GM12872 (cell line): ENCODE data around the gene PSME4.

Source experiments
- TF ChIP-seq, protein P1 (sequence below): IDR thresholded peaks from 3 replicates; pipeline ENCODE4 v1.5.1; 2011; ENCODE audit warnings: low read depth, mild to moderate bottlenecking, low read length, moderate library complexity; ENCODE audit not compliant: insufficient read depth

Gene PSME4

DNA sequence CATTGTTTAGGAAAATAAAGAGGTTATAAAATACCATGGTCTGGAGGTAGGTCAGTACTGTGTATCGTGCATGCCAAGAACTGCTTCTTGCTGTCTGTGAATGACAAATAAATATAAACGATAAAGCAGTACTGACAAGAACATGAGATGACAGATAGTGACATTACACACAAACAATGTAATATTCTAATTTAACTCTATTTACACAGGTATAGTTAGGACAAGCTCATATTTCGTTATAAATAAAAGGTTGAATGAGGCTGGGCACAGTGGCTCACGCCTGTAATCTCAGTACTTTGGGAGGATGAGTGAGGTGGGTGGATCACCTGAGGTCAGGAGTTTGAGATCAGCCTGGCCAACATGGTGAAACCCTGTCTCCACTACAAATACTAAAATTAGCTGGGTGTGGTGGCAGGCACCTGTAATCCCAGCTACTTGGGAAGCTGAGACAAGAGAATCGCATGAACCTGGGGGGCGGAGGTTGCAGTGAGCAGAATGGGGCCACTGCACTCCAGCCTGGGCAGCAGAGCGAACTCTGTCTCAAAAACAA, 96.3 kb downstream of the PSME4 start:
- TF ChIP-seq, protein P1, sequence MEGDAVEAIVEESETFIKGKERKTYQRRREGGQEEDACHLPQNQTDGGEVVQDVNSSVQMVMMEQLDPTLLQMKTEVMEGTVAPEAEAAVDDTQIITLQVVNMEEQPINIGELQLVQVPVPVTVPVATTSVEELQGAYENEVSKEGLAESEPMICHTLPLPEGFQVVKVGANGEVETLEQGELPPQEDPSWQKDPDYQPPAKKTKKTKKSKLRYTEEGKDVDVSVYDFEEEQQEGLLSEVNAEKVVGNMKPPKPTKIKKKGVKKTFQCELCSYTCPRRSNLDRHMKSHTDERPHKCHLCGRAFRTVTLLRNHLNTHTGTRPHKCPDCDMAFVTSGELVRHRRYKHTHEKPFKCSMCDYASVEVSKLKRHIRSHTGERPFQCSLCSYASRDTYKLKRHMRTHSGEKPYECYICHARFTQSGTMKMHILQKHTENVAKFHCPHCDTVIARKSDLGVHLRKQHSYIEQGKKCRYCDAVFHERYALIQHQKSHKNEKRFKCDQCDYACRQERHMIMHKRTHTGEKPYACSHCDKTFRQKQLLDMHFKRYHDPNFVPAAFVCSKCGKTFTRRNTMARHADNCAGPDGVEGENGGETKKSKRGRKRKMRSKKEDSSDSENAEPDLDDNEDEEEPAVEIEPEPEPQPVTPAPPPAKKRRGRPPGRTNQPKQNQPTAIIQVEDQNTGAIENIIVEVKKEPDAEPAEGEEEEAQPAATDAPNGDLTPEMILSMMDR, result no peak

DNA sequence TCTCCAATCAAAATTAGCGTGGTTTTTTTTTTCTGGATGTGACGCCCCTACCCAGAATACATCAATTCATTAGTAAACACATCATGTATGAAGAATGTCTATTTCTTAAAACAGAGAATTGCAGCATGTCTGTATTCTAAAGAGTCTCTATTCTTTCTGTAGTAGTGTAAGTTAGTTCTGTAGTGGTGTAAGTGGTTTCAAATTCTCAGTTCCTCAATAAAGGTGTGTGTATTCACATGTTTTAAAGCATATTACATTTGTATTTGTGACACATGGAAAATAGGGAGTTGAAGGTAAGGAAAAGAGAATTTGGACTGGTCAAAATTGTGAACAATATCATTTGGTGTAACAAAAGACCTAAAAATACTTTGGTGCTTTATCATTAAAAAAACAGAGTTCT, 103.0 kb downstream of the PSME4 start:
- TF ChIP-seq, protein P1, result no peak

DNA sequence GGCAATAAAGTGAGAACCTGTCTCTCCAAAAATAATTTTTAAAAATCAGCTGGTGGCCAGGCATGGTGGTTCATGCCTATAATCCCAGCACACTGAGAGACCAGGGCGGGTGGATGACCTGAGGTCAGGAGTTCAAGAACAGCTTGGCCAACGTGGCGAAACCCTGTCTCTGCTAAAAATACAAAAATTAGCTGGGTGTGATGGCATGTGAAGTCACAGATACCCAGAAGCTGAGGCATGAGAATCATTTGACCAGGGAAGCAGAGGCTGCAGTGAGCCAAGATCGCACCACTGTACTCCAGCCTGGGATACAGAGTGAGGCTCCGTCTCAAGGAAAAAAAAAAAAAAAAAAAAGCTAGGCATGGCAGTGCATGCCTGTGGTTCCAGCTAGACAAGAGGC, 103.6 kb downstream of the PSME4 start:
- TF ChIP-seq, protein P1, result no peak

DNA sequence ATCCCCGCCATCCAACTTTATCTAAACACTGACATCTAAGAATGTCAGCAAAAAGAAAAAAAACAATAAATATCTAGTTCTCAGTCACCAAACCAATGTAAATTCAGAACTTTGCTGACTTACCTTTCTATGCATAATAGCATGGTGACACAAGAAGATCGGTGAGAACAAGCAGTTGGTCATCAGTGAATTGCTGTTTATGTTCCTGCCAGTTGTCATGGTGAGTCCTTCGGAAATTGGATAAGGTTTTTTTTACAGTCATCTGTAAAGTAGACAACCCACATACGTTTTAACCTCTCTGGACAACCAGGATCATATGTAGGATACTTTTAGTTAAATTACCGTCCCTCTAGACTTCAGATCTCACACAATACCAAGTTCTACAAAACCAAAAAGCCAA, 104.8 kb downstream of the PSME4 start:
- TF ChIP-seq, protein P1, result no peak

DNA sequence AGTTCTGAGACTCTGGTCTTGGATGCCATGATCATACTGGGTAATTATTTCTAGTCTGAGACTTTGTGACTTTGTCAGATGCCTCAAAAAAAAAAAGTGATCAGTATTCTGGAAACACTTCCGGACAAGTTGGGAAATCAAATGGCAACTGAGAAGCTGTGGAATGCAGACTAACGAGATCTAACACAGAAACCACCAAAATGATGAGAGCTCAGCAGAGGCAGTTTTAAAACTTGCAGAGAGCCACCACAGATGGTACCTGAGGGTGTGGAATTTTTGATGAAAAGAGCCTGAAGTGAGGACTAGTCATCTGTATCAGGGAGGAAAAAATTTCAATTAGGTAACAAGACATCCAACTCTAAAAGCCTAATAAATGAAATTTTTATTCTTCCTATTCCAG, 105.5 kb downstream of the PSME4 start:
- TF ChIP-seq, protein P1, result no peak

DNA sequence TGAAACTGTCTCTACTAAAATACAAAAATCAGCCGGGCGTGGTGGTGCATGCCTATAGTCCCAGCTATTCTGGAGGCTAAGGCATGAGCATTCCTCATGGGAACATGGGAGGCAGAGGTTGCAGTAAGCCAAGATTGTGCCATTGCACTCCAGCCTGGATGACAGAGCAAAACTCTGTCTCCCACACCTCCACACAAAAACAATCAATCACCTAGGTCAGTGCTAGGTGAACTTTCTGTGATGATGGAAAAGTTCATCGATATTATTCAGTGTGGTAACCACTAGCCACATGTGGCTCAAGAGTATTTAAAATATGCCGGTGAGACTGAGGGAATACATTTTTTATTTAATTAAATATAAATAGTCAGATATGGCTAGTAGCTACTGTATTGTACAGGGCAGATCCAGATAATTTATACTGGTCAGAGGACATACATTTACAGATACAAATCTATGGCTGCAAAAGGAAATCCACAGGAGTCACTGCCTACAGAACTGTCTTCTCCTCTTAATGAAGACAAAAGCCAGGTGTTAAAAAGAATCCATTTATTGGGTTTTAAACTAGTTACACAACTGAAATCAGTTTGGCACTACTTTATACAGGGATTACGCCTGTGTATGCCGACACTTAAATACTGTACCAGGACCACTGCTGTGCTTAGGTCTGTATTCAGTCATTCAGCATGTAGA, 107.1 kb downstream of the PSME4 start:
- TF ChIP-seq, protein P1, result no peak

DNA sequence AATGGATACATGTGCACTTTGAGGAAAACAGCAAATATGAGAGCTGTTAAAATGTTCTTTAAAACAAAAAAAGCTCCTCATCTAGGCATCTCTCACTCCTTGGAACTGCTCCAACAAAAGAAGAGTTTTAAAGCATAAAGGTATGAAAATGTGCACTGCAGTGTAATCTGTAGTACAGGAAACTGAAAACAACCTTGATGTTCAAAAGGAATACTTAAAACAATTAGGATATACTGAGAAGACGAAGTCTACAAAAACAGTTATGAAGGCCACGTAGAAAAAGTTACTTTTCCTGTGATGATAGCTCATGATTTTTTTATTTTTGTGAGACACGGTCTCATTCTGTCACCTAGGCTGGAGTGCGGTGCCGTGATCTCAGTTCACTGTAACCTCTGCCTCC, 109.0 kb downstream of the PSME4 start:
- TF ChIP-seq, protein P1, result no peak
